PFSK-1 (cell line): Measurements from ENCODE around the gene SCAF1.

Experiments used
- POLR2AphosphoS5 ChIP-seq: IDR thresholded peaks from 2 replicates; pipeline ENCODE4 v1.6.1; 2012; ENCODE audit warnings: low read depth, mild to moderate bottlenecking, control low read depth, low read length, moderate library complexity
- TAF1 ChIP-seq: IDR thresholded peaks from 2 replicates; pipeline ENCODE4 v1.6.1; 2012; ENCODE audit warnings: low read length, control low read depth, borderline replicate concordance; ENCODE audit not compliant: insufficient read depth
- TF ChIP-seq, protein P1 (sequence below), 2 experiments: IDR thresholded peaks; 2 replicates each; pipeline versions ENCODE4 v1.6.1 to v1.8.0; 2011 to 2012; ENCODE audit warnings: low read depth in 2 of 2, low read length in 2 of 2, control low read depth in 1 of 2, inconsistent platforms in 1 of 2, mild to moderate bottlenecking in 1 of 2, moderate library complexity in 1 of 2; ENCODE audit not compliant: insufficient read depth in 1 of 2

GRCh38 chr19:49701271-49701786 is 59.3 kb downstream of the SCAF1 start:
- TF ChIP-seq POLR2AphosphoS5 (no peak), TAF1 (no peak)
- TF ChIP-seq, protein P1, sequence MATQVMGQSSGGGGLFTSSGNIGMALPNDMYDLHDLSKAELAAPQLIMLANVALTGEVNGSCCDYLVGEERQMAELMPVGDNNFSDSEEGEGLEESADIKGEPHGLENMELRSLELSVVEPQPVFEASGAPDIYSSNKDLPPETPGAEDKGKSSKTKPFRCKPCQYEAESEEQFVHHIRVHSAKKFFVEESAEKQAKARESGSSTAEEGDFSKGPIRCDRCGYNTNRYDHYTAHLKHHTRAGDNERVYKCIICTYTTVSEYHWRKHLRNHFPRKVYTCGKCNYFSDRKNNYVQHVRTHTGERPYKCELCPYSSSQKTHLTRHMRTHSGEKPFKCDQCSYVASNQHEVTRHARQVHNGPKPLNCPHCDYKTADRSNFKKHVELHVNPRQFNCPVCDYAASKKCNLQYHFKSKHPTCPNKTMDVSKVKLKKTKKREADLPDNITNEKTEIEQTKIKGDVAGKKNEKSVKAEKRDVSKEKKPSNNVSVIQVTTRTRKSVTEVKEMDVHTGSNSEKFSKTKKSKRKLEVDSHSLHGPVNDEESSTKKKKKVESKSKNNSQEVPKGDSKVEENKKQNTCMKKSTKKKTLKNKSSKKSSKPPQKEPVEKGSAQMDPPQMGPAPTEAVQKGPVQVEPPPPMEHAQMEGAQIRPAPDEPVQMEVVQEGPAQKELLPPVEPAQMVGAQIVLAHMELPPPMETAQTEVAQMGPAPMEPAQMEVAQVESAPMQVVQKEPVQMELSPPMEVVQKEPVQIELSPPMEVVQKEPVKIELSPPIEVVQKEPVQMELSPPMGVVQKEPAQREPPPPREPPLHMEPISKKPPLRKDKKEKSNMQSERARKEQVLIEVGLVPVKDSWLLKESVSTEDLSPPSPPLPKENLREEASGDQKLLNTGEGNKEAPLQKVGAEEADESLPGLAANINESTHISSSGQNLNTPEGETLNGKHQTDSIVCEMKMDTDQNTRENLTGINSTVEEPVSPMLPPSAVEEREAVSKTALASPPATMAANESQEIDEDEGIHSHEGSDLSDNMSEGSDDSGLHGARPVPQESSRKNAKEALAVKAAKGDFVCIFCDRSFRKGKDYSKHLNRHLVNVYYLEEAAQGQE (IDR thresholded peaks at IDR 0.05; ENCODE audit: insufficient read depth in 1 of 2, low read depth in 2 of 2, low read length in 2 of 2): no peak
